CD14-positive monocyte (primary cell): ENCODE results near the gene FAM120A. TPM values are rescaled to one million over a fixed set of nuclear protein-coding genes. Genes with fewer than 3 reads are reported as not detected.
A peak's percentile ranks its signal among the peaks of the same experiment; 100 is the strongest.

ENCODE experiments used
- DNase-seq, 3 donors: peaks; one replicate each; pipeline ENCODE4 v3.0.0-alpha.2; 2011 to 2022
- H2AFZ ChIP-seq: 2 replicates; pipeline ENCODE4 v1.6.0; 2012; ENCODE audit warnings: mild to moderate bottlenecking, low read depth, low read length, inconsistent platforms; ENCODE audit not compliant: insufficient read depth, poor library complexity, severe bottlenecking
- H3K27ac ChIP-seq, 2 donors: 1 replicate in 1 of 2; 2 replicates in 1 of 2; pipeline ENCODE4 v1.5.1; 2012 to 2013; ENCODE audit warnings: low read length in 2 of 2, control low read depth in 1 of 2, inconsistent platforms in 1 of 2, low read depth in 1 of 2, mild to moderate bottlenecking in 1 of 2
- H3K27me3 ChIP-seq, 2 donors: one replicate each; pipeline versions ENCODE4 v1.6.0 to v1.6.1; 2011 to 2013; ENCODE audit warnings: low read length in 2 of 2; ENCODE audit not compliant: control insufficient read depth in 2 of 2, insufficient read depth in 2 of 2
- H3K36me3 ChIP-seq, 2 donors: replicated peaks in 1 of 2; 1 replicate in 1 of 2; 2 replicates in 1 of 2; pipeline versions ENCODE4 v1.5.1 to v1.6.1; 2012 to 2013; ENCODE audit warnings: low read length in 2 of 2, control low read depth in 1 of 2, inconsistent platforms in 1 of 2, mild to moderate bottlenecking in 1 of 2; ENCODE audit not compliant: insufficient read depth in 2 of 2, control insufficient read depth in 1 of 2
- H3K4me1 ChIP-seq, 2 donors: 1 replicate in 1 of 2; 2 replicates in 1 of 2; pipeline versions ENCODE4 v1.5.1 to v1.6.1; 2012 to 2013; ENCODE audit warnings: low read length in 2 of 2, control low read depth in 1 of 2, inconsistent platforms in 1 of 2, mild to moderate bottlenecking in 1 of 2, moderate library complexity in 1 of 2; ENCODE audit not compliant: insufficient read depth in 2 of 2, control insufficient read depth in 1 of 2
- H3K4me2 ChIP-seq: replicated peaks from 2 replicates; pipeline ENCODE3; 2012; ENCODE audit warnings: low read length, moderate library complexity, mild to moderate bottlenecking; ENCODE audit not compliant: poor library complexity, severe bottlenecking; ENCODE audit errors: extremely low read depth
- H3K4me3 ChIP-seq, 3 experiments: fragments of 200-600 bp in 1 of 3; sonication (generic) in 1 of 3; replicated peaks in 1 of 3; 1 replicate in 2 of 3; 2 replicates in 1 of 3; pipeline ENCODE4 v1.5.1; 2011 to 2013; ENCODE audit warnings: low read length in 3 of 3, mild to moderate bottlenecking in 3 of 3, control low read depth in 2 of 3, low read depth in 2 of 3, inconsistent platforms in 1 of 3, moderate library complexity in 1 of 3
- H3K79me2 ChIP-seq: 2 replicates; pipeline ENCODE4 v1.6.0; 2012; ENCODE audit warnings: mild to moderate bottlenecking, control low read depth, inconsistent platforms, low read length, moderate library complexity; ENCODE audit not compliant: insufficient read depth
- H3K9ac ChIP-seq: 2 replicates; pipeline ENCODE4 v1.6.0; 2017; ENCODE audit warnings: low read length, mild to moderate bottlenecking; ENCODE audit not compliant: insufficient read depth, poor library complexity, severe bottlenecking
- H3K9me3 ChIP-seq, 2 donors: replicated peaks in 1 of 2; 1 replicate in 1 of 2; 2 replicates in 1 of 2; pipeline versions ENCODE4 v1.5.1 to v1.6.1; 2012 to 2013; ENCODE audit warnings: low read length in 2 of 2, control low read depth in 1 of 2; ENCODE audit not compliant: control insufficient read depth in 1 of 2, insufficient read depth in 1 of 2
- H4K20me1 ChIP-seq: 2 replicates; pipeline ENCODE4 v1.6.0; 2012; ENCODE audit warnings: mild to moderate bottlenecking, low read length, control low read depth, moderate library complexity; ENCODE audit not compliant: insufficient read depth
- H3K27ac Mint-ChIP-seq, 7 donors: one replicate each; pipeline ENCODE4 v1.8.0; 2020; ENCODE audit warnings: mild to moderate bottlenecking in 7 of 7, mixed read lengths in 7 of 7, moderate library complexity in 6 of 7, inconsistent platforms in 2 of 7
- H3K27me3 Mint-ChIP-seq, 3 donors: one replicate each; pipeline ENCODE4 v1.8.0; 2021 to 2022; ENCODE audit warnings: low read depth in 3 of 3, mild to moderate bottlenecking in 3 of 3, mixed read lengths in 3 of 3, moderate library complexity in 3 of 3, inconsistent platforms in 1 of 3
- H3K36me3 Mint-ChIP-seq, 2 donors: one replicate each; pipeline ENCODE4 v1.8.0; 2020; ENCODE audit warnings: mixed read lengths in 2 of 2, inconsistent platforms in 1 of 2, mild to moderate bottlenecking in 1 of 2
- H3K4me1 Mint-ChIP-seq: one replicate; pipeline ENCODE4 v1.8.0; 2020; ENCODE audit warnings: mild to moderate bottlenecking, mixed read lengths
- H3K4me3 Mint-ChIP-seq, 2 donors: one replicate each; pipeline ENCODE4 v1.8.0; 2020; ENCODE audit warnings: mild to moderate bottlenecking in 2 of 2, mixed read lengths in 2 of 2, moderate library complexity in 1 of 2
- H3K9me3 Mint-ChIP-seq, 7 donors: one replicate each; pipeline ENCODE4 v1.8.0; 2020 to 2022; ENCODE audit warnings: mixed read lengths in 7 of 7, mild to moderate bottlenecking in 6 of 7, moderate library complexity in 6 of 7, inconsistent platforms in 2 of 7
- WGBS: methylation state at CpG from one replicate; pipeline ENCODE4 v1.1.5; 2013; ENCODE audit warnings: missing lambda C conversion rate; ENCODE audit not compliant: insufficient coverage; 5-methylcytosine and 5-hydroxymethylcytosine counted together
- intact Hi-C, 2 donors: fragments of 100-400 bp; cut with micrococcal nuclease; formaldehyde crosslinking; loops; one replicate each; pipeline versions ENCODE4 v1.15.0 to v1.15.1; 2023
- polyA plus RNA-seq, 3 donors: library from polyadenylated mRNA; depleted of rRNA in 1 of 3; unstranded in 2 of 3; stranded (reverse) in 1 of 3; fragments of 300-500 nt in 2 of 3; fragments of >200 nt in 1 of 3; fragmentation: Illumina TruSeq in 2 of 3; gene quantifications; 1 replicate in 2 of 3; 2 replicates in 1 of 3; pipeline ENCODE4 v1.2.3, GENCODE V29; 2012 to 2021
- TF ChIP-seq, protein P1 (sequence below): fragments of 200-600 bp; IDR thresholded peaks from one replicate; pipeline ENCODE4 v1.8.0; 2022; ENCODE audit warnings: antibody characterized with exemption, mild to moderate bottlenecking

Gene FAM120A
- polyA plus RNA-seq, 3 donors: 10.4 to 76.6 (median 12.7) TPM

DNA sequence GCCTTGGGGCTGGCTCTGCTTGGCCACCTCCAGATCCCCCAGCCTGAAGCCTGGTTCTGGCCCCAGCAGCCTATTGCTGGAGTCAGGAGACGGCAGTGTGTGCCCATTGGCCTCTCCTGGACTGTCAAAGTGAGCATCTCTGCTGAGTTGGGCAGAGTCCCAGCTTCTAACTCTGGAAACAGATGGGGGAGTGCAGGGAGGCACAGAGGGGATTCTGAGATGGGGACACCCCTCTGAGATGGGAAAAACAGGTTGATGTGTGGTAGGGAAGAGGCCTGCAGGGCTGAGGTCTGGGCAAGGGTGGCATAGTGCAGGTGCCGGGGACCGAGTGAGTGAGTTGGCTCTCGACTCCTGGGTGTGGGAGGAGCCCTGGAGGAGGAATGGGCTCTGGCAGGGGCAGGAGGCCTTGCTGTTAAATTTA lies 152.4 kb downstream of the FAM120A start:
- H3K9ac ChIP-seq: no peak overlapping the region
- no peak overlapping the region for H2AFZ ChIP-seq
- H3K27ac ChIP-seq: no peak overlapping the region
- Mint-ChIP-seq H3K36me3 (peaks cover 9 to 23% of the 10 kb centered on the region in 2 donors), H3K9me3 (peaks cover 7 to 27% (median 13%) of the 10 kb centered on the region in 7 donors), H3K27me3 (no peaks in the 10 kb centered on the region), H3K4me3 (no peak overlapping the region), H3K27ac (peak overlapping the region in 1 of 7 donors; percentile 47), H3K4me1 (peaks cover 23% of the 10 kb centered on the region)
- WGBS: 100% methylated on average over 2 of the region's 4 CpGs
- H3K27me3 ChIP-seq: no peaks in the 10 kb centered on the region
- no peak overlapping the region for H3K4me2 ChIP-seq
- peaks cover 8 to 10% of the 10 kb centered on the region in 2 donors for H3K4me1 ChIP-seq
- TF ChIP-seq, protein P1, sequence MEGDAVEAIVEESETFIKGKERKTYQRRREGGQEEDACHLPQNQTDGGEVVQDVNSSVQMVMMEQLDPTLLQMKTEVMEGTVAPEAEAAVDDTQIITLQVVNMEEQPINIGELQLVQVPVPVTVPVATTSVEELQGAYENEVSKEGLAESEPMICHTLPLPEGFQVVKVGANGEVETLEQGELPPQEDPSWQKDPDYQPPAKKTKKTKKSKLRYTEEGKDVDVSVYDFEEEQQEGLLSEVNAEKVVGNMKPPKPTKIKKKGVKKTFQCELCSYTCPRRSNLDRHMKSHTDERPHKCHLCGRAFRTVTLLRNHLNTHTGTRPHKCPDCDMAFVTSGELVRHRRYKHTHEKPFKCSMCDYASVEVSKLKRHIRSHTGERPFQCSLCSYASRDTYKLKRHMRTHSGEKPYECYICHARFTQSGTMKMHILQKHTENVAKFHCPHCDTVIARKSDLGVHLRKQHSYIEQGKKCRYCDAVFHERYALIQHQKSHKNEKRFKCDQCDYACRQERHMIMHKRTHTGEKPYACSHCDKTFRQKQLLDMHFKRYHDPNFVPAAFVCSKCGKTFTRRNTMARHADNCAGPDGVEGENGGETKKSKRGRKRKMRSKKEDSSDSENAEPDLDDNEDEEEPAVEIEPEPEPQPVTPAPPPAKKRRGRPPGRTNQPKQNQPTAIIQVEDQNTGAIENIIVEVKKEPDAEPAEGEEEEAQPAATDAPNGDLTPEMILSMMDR: no peak
- intact Hi-C loops: no loop called here
- no peak overlapping the region for H3K4me3 ChIP-seq
- H3K9me3 ChIP-seq: peaks cover 0 to 17% of the 10 kb centered on the region in 2 donors
- DNase-seq: no peak
- H3K79me2 ChIP-seq: peaks cover 77% of the 10 kb centered on the region
- H3K36me3 ChIP-seq: no peaks in the 10 kb centered on the region
- H4K20me1 ChIP-seq: peaks cover 80% of the 10 kb centered on the region

DNA sequence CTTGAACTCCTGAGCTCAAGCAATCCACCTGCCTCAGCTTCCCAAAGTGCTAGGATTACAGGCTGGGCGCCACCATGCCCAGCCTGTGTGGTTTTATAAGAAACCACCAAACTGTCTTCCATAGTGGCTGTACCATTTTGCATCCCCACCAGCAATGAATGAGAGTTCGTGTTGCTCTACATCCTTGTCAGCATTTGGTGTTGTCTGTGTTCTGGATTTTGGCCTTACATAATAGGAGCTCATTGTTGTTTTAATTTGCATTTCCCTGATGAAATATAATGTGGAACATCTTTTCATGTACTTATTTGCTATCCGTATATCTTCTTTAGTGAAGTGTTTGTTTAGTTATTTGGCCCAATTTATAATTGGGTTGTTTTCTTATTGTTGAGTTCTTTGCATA lies 154.7 kb downstream of the FAM120A start:
- no peak overlapping the region for H3K27ac Mint-ChIP-seq

More for the DNA sequence above, 154.7 kb downstream of the FAM120A start:
- Mint-ChIP-seq H3K27me3 (no peaks in the 10 kb centered on the region), H3K9me3 (peaks cover 17 to 41% (median 29%) of the 10 kb centered on the region in 7 donors), H3K4me1 (peaks cover 2% of the 10 kb centered on the region), H3K4me3 (no peak overlapping the region), H3K36me3 (peaks cover 6 to 19% of the 10 kb centered on the region in 2 donors)
- Histone ChIP-seq H3K9ac (no peak overlapping the region), H3K4me3 (no peak overlapping the region), H3K79me2 (peaks cover 75% of the 10 kb centered on the region), H3K36me3 (peaks cover 0 to 4% of the 10 kb centered on the region in 2 donors), H3K27ac (no peak overlapping the region), H3K9me3 (peaks cover 16 to 25% of the 10 kb centered on the region in 2 donors), H2AFZ (no peak overlapping the region), H4K20me1 (peaks cover 73% of the 10 kb centered on the region), H3K4me1 (no peaks in the 10 kb centered on the region), H3K27me3 (no peaks in the 10 kb centered on the region), H3K4me2 (no peak overlapping the region)
- TF ChIP-seq, protein P1: no peak
- intact Hi-C loops: no loop called here
- DNase-seq: no peak
- WGBS: no CpG with 5 or more reads among the region's 3 CpGs
